Stimulated activated effector memory CD8-positive, alpha-beta T cell treated with anti-CD3 and anti-CD28 coated beads, Interleukin-12 subunit alpha, Interleukin-12 subunit beta, amount 100 ng/mL, for 72 hours (primary cell): Measurements from ENCODE around the gene FCER1A.
"Not testable (repeated sequence)": the region's sequence is repeated elsewhere in the genome, so short reads cannot be mapped to it uniquely, and the experiment has no call there.

Source experiments
- ATAC-seq: fragments of 150-1000 bp; cut with Tn5 transposase; 2 replicates; pipeline ENCODE4 v1.10.0; 2021
- DNase-seq, 2 donors: peaks; one replicate each; pipeline ENCODE4 v3.0.0; 2021 to 2022; ENCODE audit warnings: low spot score in 2 of 2
- H3K27ac Mint-ChIP-seq: one replicate; pipeline ENCODE4 v1.8.0; 2022; ENCODE audit warnings: mild to moderate bottlenecking, mixed read lengths
- H3K36me3 Mint-ChIP-seq: one replicate; pipeline ENCODE4 v1.8.0; 2022; ENCODE audit warnings: mild to moderate bottlenecking, mixed read lengths
- H3K4me1 Mint-ChIP-seq: one replicate; pipeline ENCODE4 v1.8.0; 2022; ENCODE audit warnings: mixed read lengths
- H3K4me3 Mint-ChIP-seq: one replicate; pipeline ENCODE4 v1.8.0; 2022; ENCODE audit warnings: mild to moderate bottlenecking, mixed read lengths
- H3K9me3 Mint-ChIP-seq: one replicate; pipeline ENCODE4 v1.8.0; 2022; ENCODE audit warnings: mixed read lengths

Gene FCER1A

GRCh38 chr1:159318784-159319551 lies 16.8 kb downstream of the FCER1A start:
- Mint-ChIP-seq H3K9me3 (peaks cover 4% of the 10 kb centered on the region), H3K27ac (no peak overlapping the region), H3K4me1 (no peaks in the 10 kb centered on the region), H3K4me3 (no peak overlapping the region), H3K36me3 (no peaks in the 10 kb centered on the region)
- ATAC-seq (no peak), DNase-seq (no peak)

GRCh38 chr1:159334797-159335196 lies 32.7 kb downstream of the FCER1A start:
- H3K36me3 Mint-ChIP-seq = no peaks in the 10 kb centered on the region
- DNase-seq (no peak), ATAC-seq (no peak)
- no peaks in the 10 kb centered on the region for H3K4me1 Mint-ChIP-seq
- H3K9me3 Mint-ChIP-seq = no peaks in the 10 kb centered on the region
- H3K27ac Mint-ChIP-seq = no peak overlapping the region
- H3K4me3 Mint-ChIP-seq = no peak overlapping the region

GRCh38 chr1:159338018-159338417 lies 35.9 kb downstream of the FCER1A start:
- ATAC-seq = no peak
- DNase-seq = no peak
- no peak overlapping the region for H3K4me3 Mint-ChIP-seq
- H3K4me1 Mint-ChIP-seq = no peaks in the 10 kb centered on the region
- H3K9me3 Mint-ChIP-seq = no peaks in the 10 kb centered on the region
- H3K27ac Mint-ChIP-seq = no peak overlapping the region
- H3K36me3 Mint-ChIP-seq = no peaks in the 10 kb centered on the region

- Mint-ChIP-seq H3K4me1 (no peaks in the 10 kb centered on the region), H3K27ac (no peak overlapping the region), H3K4me3 (no peak overlapping the region), H3K36me3 (no peaks in the 10 kb centered on the region), H3K9me3 (no peaks in the 10 kb centered on the region)
- ATAC-seq (no peak), DNase-seq (no peak)
Measured at GRCh38 chr1:159339536-159339935, 37.4 kb downstream of the FCER1A start.

GRCh38 chr1:159341736-159342135 lies 39.6 kb downstream of the FCER1A start:
- Mint-ChIP-seq H3K4me1 (no peaks in the 10 kb centered on the region), H3K4me3 (no peak overlapping the region), H3K36me3 (no peaks in the 10 kb centered on the region), H3K27ac (no peak overlapping the region), H3K9me3 (no peaks in the 10 kb centered on the region)
- DNase-seq (no peak), ATAC-seq (no peak)

GRCh38 chr1:159342761-159343425 lies 40.8 kb downstream of the FCER1A start:
- ATAC-seq (no peak), DNase-seq (no peak)
- no peak overlapping the region for H3K4me3 Mint-ChIP-seq
- H3K36me3 Mint-ChIP-seq = no peaks in the 10 kb centered on the region
- H3K4me1 Mint-ChIP-seq = no peaks in the 10 kb centered on the region
- no peaks in the 10 kb centered on the region for H3K9me3 Mint-ChIP-seq
- no peak overlapping the region for H3K27ac Mint-ChIP-seq

- not testable (repeated sequence) for H3K27ac Mint-ChIP-seq, H3K4me3 Mint-ChIP-seq, H3K36me3 Mint-ChIP-seq, H3K4me1 Mint-ChIP-seq, DNase-seq, H3K9me3 Mint-ChIP-seq, ATAC-seq
Measured at GRCh38 chr1:159349374-159349773, 47.2 kb downstream of the FCER1A start.

- Mint-ChIP-seq H3K36me3 (no peaks in the 10 kb centered on the region), H3K9me3 (peaks cover 4% of the 10 kb centered on the region), H3K27ac (no peak overlapping the region), H3K4me1 (no peaks in the 10 kb centered on the region), H3K4me3 (no peak overlapping the region)
- DNase-seq (no peak), ATAC-seq (no peak)
Measured at GRCh38 chr1:159352436-159352835, 50.3 kb downstream of the FCER1A start.
